GM19324 (cell line): Measurements from ENCODE around the gene SEMA3E.

Source experiments
- ATAC-seq: cut with Tn5 transposase; IDR thresholded peaks from one replicate; pipeline ENCODE4 v1.9.1; 2021; ENCODE audit warnings: mild to moderate bottlenecking, moderate library complexity; ENCODE audit not compliant: unreplicated experiment, low FRiP score

SEMA3E gene

DNA sequence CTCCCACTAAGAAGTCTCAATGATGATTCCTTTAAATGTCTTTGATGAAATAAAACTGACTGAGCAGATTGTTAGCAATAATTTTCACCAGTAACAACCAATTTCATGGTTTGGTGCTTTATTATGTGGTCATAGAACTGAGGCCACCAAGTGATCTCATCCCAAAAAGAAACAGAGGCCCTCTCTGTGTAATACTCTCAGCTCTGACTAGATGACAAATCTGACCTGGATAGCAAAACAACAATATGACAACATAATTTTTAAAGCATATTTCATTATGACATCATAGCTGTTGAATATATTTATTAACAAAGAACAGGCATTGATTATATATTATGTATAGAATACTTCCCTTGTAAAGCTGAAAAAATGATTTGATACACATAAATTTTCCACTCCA, 5.9 kb downstream of the SEMA3E start:
- ATAC-seq, result no peak

DNA sequence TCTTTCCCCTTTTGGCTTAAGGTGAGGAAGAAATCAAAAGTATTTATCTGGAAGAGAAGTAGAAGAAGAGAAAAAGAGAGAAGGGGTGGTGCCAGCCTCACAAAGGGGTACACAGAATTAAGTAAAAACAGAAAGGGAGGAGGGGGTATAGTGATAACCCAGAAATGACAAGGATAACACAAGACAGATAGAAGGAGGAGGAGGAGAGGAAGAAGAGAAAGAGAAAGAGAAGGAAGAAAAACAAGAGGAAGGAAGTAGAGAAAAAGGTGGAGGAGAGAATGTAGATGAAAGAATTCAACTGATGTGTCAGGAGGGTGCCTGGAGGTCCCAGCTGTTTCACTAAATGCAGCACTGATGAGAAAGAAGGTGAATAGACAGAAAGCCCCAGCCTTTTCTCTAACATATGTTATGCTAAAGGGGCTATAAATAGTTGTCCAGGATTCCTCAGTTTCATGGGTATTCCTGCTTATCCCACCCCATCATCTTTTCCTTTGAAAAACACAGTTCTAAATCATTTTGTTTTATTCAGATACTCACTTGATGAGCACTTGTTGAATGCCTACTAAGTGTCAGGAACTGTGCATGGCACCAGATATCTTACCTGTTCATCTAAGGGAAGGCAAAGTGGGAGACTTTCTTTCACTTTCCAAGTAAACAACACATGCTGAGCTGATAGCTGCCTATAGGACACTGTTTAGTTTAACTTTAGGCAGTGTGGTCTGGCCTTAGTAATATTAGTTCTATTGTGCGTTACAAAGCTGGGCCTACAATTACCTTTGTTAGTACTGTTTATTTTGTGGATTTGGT, 8.0 kb downstream of the SEMA3E start:
- no peak for ATAC-seq

DNA sequence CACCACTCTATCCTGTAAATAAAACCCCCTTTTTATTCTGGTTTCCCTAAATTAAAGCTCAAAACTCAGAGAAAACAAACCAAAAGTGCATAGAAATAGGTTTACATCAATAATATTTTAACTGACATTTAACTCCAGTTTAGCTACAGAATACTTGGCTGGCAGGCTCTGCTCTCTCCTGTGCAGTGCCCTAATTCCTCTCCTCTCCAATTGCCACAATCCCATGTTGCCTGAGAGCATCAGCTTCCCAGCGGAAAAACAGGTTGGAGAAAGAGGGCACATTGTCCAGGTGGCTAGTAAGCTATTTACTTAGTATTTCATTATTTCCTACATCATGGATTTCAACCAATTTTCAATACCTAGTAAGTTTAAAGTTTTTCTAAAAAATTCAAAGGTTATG, 8.7 kb downstream of the SEMA3E start:
- ATAC-seq, result no peak

DNA sequence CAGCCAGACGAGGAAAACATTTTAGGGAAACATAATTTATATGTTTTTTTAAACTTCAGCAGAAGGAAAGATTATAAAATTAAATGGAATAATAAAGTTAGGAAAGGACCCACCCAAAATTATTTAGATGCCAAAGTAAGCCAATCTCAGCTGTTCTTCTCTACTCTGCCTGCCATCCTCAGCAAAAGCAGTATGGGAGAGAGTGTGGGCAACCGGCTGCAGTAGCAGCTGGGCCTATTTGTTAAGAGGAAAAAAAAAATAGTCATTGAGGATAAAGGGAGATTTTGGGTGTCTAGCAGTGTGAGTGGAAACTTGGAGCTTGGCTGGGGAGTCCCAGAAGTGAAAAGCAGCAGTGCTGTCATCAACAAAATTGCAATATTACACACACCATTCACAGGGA, 15.4 kb downstream of the SEMA3E start:
- no peak for ATAC-seq

DNA sequence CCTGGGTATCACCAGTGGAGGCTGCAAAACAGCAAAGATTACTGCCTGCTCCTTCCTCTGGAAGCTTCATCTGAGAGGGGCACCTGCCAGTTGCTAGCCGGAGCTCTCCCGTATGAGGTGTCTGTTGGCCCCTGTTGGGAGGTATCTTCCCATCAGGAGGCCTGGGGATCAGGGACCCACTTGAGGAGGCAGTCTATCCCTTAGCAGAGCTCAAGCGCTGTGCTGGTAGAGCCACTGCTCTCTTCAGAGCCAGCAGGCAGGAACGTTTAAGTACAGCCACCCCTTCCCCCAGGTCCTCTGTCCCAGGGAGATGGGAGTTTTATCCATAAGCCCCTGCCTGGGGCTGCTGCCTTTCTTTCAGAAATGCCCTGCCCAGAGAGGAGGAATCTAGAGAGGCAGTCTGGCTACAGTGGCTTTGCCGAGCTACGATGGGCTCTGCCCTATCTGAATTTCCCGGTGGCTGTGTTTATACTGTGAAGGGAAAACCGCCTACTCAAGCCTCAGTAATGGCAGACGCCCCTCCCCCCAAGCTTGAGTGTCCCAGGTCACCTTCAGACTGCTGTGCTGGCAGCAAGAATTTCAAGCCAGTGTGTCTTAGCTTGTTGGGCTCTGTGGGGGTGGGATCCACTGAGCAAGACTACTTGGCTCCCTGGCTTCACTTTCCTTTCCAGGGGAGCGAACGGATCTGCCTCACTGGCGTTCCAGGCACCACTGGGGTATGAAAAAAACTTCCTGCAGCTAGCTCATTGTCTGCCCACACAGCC, 19.6 kb downstream of the SEMA3E start:
- ATAC-seq, result no peak

DNA sequence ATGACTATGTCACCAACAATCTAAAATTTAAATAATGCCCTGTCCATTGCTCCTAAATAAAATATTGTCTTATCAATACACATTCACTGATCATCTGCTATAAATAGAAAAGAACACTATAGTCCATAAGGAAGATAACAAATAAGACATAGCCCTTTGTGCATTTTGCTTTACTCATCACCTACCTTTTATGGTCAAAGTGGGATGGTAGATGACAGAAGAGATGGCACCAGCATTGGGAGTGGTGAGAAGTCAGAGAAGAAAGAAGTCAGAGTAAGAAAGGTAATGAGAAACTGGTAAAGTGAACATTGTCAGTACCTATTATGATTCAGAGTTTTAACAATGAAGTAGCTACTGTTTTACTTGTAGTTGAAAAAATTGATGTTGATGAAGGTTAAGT, 31.1 kb downstream of the SEMA3E start:
- ATAC-seq, result no peak

DNA sequence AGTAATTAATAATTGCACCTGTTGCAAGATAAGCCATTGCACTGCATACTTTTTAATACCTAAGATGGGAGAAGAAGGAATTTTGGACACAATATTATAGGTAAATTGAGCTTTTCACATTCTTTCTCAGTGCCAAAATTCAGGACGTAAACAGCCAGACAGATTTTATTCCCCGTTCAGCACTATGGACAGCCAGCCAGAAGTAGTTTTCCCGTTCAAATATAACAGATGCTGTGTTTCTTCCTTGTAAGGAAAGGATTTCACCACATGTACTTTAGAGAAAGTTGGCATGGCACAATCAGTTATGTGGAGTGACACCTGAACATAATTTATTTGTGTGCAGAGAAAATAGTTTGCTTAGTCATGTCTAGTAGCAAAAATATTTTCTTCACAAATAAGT, 34.8 kb downstream of the SEMA3E start:
- no peak for ATAC-seq

DNA sequence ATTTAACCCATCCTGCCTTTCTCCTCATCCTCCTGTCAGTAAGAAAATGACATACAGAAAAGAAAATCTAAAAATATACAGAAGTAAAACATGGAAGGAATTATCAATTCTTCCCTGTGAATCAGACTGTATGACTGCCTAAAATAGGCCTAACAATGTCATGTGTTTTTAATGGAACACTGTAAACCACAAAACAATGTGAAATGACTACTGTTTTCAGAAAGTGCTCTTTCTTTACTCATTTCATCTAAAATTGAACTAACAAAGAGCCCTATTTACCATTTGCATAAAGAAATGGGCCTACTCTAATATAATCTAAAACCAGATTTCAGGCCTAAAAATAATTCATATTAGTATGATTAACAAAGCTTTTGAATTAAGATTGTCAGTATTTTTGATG, 35.7 kb downstream of the SEMA3E start:
- no peak for ATAC-seq

DNA sequence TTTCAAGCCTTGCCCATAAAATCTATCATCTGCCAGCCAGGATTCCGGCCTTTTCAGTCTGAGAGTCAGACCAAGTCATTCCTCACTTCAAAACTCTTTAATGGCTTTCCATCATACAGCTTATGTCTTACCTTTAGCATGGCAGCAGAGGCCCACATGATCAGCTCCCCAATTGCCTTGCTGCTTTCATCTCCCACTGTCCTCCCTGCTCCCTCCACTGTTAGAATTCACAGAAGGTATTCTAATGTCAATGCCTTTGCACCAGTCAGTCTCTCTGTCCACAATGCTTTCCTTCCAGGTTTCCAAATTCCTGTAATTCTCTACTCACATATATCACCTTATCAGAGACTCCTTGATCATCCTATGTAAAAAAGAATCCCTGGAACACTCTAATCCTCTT, 37.2 kb downstream of the SEMA3E start:
- no peak for ATAC-seq

DNA sequence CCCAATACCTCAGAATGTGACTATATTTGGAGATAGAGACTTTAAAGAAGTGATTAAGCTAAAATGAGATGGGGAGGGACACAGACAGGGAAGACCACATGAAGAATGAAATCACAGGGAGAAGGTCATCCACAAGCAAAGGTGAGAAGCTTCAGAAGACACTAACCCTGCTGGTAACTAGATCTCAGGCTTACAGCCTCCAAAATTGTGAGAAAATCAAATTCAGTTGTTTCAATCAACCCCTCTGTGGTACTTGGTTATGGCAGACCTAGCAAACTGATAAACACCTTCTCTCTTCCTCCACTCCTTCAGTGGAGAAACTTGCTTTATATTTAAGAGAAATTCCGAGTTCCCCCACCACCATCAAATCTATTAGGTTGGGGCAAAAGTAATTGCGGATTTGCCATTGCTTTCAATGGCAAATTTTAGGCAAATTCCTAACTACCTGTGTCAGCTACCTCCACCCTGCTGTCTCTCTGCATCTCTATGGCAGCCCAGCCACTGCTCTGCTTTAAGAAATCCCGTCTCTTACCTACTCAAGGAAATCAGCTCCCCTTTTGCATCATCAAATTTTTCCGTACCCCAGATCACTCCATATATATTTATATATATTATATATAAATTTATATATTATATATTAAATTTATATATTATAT, 38.2 kb downstream of the SEMA3E start:
- no peak for ATAC-seq

DNA sequence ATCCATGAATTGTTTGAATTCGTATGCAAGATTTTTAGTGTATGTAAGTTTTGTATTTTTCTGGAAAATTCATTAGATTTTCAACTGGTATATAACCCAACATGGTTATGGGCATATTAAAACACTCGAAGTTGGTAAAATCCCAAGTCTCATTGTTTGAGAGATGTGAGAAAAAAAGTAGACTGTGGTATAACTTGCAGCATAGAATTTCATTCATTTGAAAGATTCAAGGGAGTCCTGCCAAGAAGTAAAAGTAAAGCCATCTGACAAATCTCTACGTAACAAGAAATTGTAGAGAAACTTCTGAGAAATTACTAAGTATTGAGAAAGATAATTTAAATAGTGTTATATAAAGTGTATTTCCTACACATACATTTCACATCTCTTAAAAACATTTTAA, 40.2 kb downstream of the SEMA3E start:
- ATAC-seq, result no peak

DNA sequence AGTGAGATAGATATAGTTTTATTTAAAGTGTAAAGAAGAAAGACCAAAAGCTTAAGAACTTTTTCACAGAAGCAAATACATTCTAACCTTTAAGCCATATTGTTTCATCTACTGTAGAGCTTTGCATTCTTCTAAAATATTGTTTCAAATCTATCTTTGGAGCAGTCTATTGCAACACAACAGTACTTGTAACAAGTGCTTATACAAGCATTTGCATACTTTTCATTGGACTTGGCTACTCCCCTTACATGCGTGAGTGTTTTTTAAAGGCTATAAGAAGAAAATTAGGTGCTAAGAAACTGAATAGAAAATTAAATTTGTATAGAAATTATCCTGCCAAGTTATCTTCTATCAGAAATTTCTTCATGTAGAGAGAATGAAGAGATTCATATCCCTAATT, 45.3 kb downstream of the SEMA3E start:
- no peak for ATAC-seq

DNA sequence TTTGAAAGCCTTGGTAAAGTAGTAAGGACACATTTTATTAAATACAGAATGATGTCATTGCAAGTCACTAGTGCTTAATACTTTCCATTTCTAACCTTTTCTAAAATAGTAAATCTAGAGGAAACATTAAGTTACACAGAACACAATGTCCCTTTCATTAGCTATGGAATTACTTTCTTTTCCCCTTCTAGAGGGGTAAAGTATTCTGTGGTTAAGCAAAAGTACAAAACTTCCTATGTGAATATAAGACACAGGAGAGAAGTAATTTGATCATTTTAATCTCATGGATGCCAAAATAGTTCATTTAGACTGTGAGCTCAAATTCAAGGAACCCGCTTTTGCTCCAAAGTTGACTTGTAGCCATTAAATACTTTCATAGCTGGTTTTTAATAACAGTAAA, 49.8 kb downstream of the SEMA3E start:
- ATAC-seq, result no peak

DNA sequence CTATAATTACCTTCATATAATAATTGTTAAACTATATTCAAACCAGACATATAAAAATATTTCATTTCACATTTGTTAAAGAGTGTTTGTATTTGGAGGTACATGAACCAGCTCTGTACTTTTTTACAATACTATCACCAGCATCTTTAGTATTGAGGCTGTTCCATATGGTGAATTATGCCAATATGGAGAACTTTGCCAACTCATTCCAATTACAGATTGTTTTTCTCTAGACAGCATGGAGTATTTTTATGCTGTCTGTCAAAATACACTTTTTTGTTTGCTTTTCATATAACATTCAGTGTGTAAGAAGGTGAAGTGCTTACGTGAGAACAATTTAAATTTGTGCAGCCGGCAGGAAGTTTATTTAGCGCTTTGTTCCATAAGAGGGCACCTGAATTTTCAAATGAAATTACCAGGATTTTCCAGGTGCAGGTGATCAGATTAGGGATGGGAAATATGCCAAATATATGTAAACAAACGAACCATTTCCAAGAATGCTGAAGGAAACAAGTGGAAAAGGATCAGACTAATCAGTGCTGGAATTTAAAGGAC, 54.9 kb downstream of the SEMA3E start:
- ATAC-seq, result no peak

DNA sequence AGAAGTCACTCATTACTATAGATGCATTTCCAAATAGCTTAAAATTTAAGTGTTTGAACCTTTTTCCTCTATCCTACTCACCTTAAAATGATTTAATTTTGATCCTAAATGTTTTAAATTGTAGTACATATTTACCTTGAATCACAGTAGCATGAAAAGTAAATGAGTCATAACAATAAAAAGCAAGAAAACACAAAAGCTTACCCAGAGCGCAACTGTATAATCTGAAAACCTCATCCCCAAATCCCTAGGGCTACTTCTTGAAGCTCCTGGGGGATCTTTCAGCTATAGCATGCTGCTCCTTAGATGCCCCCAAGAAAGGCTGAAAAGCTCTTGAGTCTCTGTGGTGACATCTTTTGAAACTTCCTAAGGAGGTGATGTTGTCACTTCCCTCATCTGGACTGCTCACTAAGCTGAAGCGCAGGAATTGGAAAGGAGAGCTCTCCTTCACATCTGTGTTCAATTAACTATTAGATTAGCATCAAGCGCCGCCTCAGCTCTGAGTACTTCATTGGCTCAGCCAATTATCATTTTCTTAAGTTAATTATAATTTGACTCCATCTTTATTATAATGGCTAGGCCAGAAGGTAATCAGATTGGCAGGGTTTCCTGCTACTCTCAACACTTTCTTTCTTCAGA, 60.2 kb downstream of the SEMA3E start:
- ATAC-seq, result no peak

DNA sequence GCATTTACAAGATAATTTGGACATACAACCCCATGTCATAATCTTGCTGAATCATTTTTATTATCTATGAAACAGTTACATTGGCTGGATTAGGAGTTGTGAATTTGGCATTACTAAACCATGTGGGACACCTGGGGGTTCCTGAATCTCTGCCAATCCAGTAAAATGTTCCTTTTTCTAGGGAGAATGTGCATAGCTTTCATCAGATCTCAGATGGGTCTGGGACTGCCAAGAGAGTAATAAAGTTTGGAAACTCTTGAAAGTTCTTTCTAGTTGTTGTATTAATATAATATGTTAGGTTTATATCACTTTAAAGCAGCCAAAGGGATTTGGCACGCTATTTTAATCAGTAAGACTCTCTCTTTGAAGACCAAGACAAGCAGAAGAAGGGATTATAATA, 62.7 kb downstream of the SEMA3E start:
- ATAC-seq, result no peak

DNA sequence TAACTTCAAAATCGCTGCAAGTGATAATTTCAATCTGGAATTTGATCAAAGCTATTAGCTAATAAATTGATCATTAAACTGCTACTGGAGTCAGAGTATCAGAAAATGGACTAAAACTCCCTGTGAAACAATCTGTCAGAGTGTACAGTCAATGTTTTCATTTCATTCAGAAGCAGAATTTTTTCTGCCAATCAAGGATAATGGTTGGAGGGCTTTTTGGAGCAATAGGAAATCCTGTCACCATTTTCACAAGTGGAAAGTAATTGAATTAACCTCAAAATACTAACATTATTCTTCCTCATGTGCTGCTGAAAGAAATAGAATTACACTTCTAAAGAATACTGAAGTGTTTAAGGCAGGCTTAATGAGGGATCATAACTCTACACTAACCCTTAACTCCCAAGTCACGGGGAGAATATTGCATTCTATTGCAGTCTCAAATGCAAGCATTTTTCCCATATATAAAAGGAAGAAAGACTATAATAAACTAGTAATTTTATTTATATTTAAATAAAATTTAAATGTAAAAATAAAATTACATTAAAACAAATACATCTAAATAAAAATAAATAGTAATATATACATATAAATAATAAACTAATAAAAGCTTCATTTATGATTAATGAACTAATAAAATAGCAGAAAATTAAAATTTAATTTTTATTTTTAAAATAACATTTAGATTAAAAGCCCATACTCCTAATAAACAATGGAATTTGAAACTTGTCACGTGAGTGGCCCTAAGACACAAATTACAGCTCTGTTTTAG, 67.1 kb downstream of the SEMA3E start:
- ATAC-seq, result no peak

DNA sequence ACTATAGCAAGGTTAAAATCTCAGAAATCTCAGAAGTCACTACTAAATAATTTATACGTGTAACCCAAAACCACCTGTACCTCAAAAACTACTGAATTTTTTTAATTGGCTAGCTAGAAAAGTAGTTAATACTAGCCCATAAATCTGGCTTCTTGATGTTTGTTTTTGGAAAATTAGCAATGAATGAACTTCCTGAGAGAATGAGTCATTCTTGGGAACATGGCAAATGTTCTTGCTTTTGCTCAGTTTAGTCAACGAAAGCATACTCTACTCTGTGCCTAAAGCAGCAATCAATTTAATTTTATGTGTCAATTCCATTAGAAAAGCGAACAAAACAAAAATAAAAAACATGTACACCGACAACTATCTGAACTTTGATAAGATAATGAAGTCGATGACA, 69.2 kb downstream of the SEMA3E start:
- ATAC-seq, result no peak

DNA sequence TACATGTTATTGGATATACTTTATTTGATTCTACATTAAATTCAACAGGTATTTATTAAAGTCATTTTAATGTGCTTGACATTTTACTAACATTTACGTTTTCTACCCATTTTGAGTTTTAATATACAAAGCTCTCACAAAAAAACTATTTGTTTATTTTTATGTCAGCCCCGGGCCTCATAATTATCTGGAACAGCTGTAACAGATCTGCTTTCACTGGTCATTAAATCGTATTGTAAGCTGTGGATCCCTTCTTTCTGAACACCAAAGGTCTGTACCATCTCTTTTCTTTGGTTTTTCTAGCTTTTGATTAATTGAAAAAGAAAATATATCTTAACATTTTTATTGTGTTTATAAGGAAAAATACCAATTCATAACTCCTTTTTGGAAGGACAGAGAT, 73.5 kb downstream of the SEMA3E start:
- ATAC-seq, result no peak

DNA sequence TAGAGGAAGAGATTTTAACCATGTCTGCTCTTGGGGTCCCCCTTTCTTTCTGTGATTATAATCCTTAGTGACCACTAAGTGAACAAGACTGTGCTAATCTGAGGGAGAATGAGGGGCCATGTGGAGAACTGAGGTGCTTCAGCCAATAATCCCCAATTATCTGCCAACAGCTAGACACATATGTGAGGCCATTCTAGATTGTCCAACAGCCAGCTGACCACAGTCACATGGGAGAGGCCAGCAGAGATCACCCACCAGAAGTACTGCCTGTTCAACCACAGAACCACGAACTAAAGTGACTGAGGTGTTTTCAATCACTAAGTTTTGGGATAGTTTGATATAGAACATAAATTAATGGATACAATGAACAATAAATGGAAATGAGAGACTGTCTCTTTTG, 74.3 kb downstream of the SEMA3E start:
- ATAC-seq, result no peak
